ENCODE data around the gene SLC45A2.

DNA sequence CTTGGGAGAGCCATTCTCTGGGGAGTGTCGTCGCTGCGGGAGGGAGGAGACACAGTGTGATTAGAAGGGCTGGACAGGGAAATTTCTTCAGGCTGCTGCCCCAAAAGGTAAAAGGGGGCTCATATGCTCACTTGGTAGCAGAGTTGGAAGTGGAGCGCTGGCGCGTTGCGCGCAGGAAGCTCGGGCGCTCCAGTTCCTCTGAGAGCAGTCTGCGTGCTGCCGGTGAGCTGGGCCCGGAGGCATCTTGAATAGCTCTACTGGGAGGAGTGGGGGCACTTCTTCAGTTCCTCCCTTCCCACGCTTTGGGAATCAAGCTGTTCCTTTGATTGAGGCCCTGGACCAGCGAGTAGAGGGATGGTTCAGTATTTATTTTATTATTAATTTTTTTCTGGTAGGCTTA, 45.6 kb downstream of the SLC45A2 start:
- no peak for TF ChIP-seq CREB1 (IDR thresholded peaks at IDR 0.05)
- TF ChIP-seq, protein P1, sequence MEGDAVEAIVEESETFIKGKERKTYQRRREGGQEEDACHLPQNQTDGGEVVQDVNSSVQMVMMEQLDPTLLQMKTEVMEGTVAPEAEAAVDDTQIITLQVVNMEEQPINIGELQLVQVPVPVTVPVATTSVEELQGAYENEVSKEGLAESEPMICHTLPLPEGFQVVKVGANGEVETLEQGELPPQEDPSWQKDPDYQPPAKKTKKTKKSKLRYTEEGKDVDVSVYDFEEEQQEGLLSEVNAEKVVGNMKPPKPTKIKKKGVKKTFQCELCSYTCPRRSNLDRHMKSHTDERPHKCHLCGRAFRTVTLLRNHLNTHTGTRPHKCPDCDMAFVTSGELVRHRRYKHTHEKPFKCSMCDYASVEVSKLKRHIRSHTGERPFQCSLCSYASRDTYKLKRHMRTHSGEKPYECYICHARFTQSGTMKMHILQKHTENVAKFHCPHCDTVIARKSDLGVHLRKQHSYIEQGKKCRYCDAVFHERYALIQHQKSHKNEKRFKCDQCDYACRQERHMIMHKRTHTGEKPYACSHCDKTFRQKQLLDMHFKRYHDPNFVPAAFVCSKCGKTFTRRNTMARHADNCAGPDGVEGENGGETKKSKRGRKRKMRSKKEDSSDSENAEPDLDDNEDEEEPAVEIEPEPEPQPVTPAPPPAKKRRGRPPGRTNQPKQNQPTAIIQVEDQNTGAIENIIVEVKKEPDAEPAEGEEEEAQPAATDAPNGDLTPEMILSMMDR (IDR thresholded peaks at IDR 0.05; ENCODE audit: control extremely low read depth in 1 of 3, insufficient read depth in 1 of 3, low read depth in 1 of 3, low read length in 3 of 3) = no peak
- no peak for TF ChIP-seq EP300 (IDR thresholded peaks at IDR 0.05; ENCODE audit: borderline replicate concordance in 1 of 2, low read depth in 2 of 2, low read length in 2 of 2)
- no peak for TF ChIP-seq RBBP5 (IDR thresholded peaks at IDR 0.05; ENCODE audit: borderline replicate concordance, low read depth, low read length)
- TF ChIP-seq YY1 (IDR thresholded peaks at IDR 0.05; ENCODE audit: low read depth, low read length) = no peak
- TF ChIP-seq, protein P2, sequence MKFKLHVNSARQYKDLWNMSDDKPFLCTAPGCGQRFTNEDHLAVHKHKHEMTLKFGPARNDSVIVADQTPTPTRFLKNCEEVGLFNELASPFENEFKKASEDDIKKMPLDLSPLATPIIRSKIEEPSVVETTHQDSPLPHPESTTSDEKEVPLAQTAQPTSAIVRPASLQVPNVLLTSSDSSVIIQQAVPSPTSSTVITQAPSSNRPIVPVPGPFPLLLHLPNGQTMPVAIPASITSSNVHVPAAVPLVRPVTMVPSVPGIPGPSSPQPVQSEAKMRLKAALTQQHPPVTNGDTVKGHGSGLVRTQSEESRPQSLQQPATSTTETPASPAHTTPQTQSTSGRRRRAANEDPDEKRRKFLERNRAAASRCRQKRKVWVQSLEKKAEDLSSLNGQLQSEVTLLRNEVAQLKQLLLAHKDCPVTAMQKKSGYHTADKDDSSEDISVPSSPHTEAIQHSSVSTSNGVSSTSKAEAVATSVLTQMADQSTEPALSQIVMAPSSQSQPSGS (IDR thresholded peaks at IDR 0.05; ENCODE audit: low read length) = no peak
- TF ChIP-seq, protein P3, sequence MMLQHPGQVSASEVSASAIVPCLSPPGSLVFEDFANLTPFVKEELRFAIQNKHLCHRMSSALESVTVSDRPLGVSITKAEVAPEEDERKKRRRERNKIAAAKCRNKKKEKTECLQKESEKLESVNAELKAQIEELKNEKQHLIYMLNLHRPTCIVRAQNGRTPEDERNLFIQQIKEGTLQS (IDR thresholded peaks at IDR 0.05; ENCODE audit: insufficient read depth, low read depth, low read length) = no peak
- TF ChIP-seq TAF1 (IDR thresholded peaks at IDR 0.05; ENCODE audit: low read depth, low read length) = no peak
- no peak for TF ChIP-seq RAD21 (IDR thresholded peaks at IDR 0.05 in 1 of 2, conservative IDR thresholded peaks at IDR 0.05 in 1 of 2; ENCODE audit: low read depth in 2 of 2, low read length in 2 of 2)
- no peak for TF ChIP-seq GABPA (IDR thresholded peaks at IDR 0.05; ENCODE audit: borderline replicate concordance, insufficient read depth, low read length)
- TF ChIP-seq ZNF274 (IDR thresholded peaks at IDR 0.05; ENCODE audit: borderline replicate concordance, extremely low read depth, low read length) = no peak
